ENCODE data around the gene ERI3. TPM values are rescaled to one million over a fixed set of nuclear protein-coding genes. Genes with fewer than 3 reads are reported as not detected.

The ERI3 gene
- total and polyA plus RNA-seq, 2 donors (not counting 3 experiments of a cell fraction or from before 2014, with no cell fraction given) = 45.3 to 94.0 TPM

DNA sequence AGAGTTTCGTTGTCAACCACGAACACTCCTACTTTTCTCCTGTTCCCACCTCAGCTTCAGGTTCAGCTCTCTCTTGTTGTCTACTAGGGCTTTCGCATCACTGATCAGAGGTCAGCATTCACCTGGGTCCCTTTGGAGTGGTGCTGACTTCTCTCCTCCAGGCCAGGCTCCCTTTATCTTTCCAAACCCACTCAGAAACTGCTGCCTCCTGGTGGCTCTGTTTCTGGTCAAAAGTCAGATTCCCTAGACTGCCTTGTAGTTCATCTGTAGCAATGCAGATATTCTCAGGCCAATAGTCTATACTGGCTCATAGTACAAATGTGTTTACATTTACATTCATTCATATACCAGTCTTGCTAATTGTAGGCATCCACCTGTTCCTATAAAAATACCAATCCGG is 6.4 kb upstream of the ERI3 start:
- H3K9ac ChIP-seq (replicated peaks; ENCODE audit: extremely low read depth, insufficient read depth, low read length) = no peak overlapping the region
- intact Hi-C loops (cut with micrococcal nuclease) (no loop called here), dilution Hi-C loops (cut with MboI; ENCODE audit: extremely low pct_ligation_motif_present, low sequenced_read_pairs) (no loop called here)
- no peak overlapping the region for H3K4me3 ChIP-seq (replicated peaks in 1 of 3; ENCODE audit: insufficient read depth in 1 of 3, low read depth in 1 of 3, low read length in 3 of 3)
- ChIA-PET POLR2A (no interaction called here), CTCF (interaction anchor here (0.6 to 1.3 kb wide), 3 partner anchors 9 to 291 kb away, joined by 3 to 4 read pairs (median 3); no protein-coding TSS in a partner anchor)
- DNase-seq (ENCODE audit: low read depth, low spot score) (no peak), FAIRE-seq (no peak)
- H3K79me2 ChIP-seq (ENCODE audit: control insufficient read depth, insufficient read depth, low read length) = no peaks in the 10 kb centered on the region
- H3K9me3 ChIP-seq (replicated peaks; ENCODE audit: control insufficient read depth, insufficient read depth, low read length) = no peaks in the 10 kb centered on the region
- no peak overlapping the region for H2AFZ ChIP-seq (ENCODE audit: low read depth, low read length)
- no peaks in the 10 kb centered on the region for H3K9me1 ChIP-seq (replicated peaks; ENCODE audit: control insufficient read depth, extremely low read depth, insufficient read depth, low read length)
- no TSS peak for BruUV-seq (replicated peaks)
- H3K27me3 ChIP-seq (ENCODE audit: control insufficient read depth in 2 of 2, insufficient read depth in 2 of 2, low read length in 2 of 2) = peaks cover 6 to 16% of the 10 kb centered on the region in 2 experiments
- TF ChIP-seq POLR2AphosphoS5 (IDR thresholded peaks at IDR 0.05; ENCODE audit: insufficient read depth, low read depth, low read length) = no peak
- TF ChIP-seq POLR2A (IDR thresholded peaks at IDR 0.05; ENCODE audit: low read depth, low read length) = no peak
- TF ChIP-seq JUN (IDR thresholded peaks at IDR 0.05; ENCODE audit: borderline replicate concordance, insufficient read depth, insufficient read length, low read depth) = no peak
- TF ChIP-seq, protein P1, sequence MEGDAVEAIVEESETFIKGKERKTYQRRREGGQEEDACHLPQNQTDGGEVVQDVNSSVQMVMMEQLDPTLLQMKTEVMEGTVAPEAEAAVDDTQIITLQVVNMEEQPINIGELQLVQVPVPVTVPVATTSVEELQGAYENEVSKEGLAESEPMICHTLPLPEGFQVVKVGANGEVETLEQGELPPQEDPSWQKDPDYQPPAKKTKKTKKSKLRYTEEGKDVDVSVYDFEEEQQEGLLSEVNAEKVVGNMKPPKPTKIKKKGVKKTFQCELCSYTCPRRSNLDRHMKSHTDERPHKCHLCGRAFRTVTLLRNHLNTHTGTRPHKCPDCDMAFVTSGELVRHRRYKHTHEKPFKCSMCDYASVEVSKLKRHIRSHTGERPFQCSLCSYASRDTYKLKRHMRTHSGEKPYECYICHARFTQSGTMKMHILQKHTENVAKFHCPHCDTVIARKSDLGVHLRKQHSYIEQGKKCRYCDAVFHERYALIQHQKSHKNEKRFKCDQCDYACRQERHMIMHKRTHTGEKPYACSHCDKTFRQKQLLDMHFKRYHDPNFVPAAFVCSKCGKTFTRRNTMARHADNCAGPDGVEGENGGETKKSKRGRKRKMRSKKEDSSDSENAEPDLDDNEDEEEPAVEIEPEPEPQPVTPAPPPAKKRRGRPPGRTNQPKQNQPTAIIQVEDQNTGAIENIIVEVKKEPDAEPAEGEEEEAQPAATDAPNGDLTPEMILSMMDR (IDR thresholded peaks at IDR 0.05; ENCODE audit: extremely low read depth in 1 of 2, insufficient read depth in 1 of 2, low read depth in 1 of 2, low read length in 2 of 2) = no peak
- TF ChIP-seq GATA2 (IDR thresholded peaks at IDR 0.05; ENCODE audit: insufficient read depth, insufficient read length, low read depth, low read length) = no peak
- TF ChIP-seq EZH2 (IDR thresholded peaks at IDR 0.05; ENCODE audit: borderline replicate concordance, low read depth, low read length, severe bottlenecking) = no peak
- TF ChIP-seq FOS (IDR thresholded peaks at IDR 0.05; ENCODE audit: borderline replicate concordance, insufficient read depth, low read length) = no peak
- TF ChIP-seq, protein P2, sequence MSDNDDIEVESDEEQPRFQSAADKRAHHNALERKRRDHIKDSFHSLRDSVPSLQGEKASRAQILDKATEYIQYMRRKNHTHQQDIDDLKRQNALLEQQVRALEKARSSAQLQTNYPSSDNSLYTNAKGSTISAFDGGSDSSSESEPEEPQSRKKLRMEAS (IDR thresholded peaks at IDR 0.05; ENCODE audit: insufficient read depth, insufficient read length) = no peak
- no peaks in the 10 kb centered on the region for H3K4me1 ChIP-seq (ENCODE audit: control insufficient read depth, extremely low read depth, insufficient read depth, low read length)
- H3K27ac ChIP-seq (ENCODE audit: insufficient read depth, low read depth, low read length) = no peak overlapping the region
- H3K4me2 ChIP-seq (ENCODE audit: insufficient read depth, low read length) = no peak overlapping the region
- no peaks in the 10 kb centered on the region for H3K36me3 ChIP-seq (ENCODE audit: control insufficient read depth in 2 of 2, extremely low read depth in 1 of 2, insufficient read depth in 2 of 2, low read length in 2 of 2)
- no peaks in the 10 kb centered on the region for H4K20me1 ChIP-seq (replicated peaks; ENCODE audit: control insufficient read depth, extremely low read depth, insufficient read depth, low read length)

Measured in endothelial cell of umbilical vein (primary cell).